Measurements from ENCODE around the gene SRD5A1.

Gene SRD5A1

DNA sequence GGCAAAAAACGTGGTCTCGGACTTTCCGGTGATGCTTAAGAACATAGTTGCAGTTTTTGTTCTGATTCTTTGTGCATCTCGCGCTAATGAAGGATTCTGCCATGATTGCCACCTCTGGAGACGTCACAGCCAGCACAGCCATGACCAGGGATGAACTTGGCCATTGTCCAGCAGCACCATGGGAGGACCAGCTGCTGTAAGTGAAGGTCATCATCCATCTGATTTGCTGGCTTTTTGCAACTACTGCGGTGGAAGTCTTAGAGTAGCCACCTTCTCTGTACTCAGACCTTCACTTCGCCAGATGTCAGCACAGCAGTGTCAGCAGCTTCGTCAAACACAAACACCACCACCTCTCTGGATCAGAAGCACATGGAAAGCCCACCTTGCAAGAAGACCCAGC, 46.1 kb upstream of the SRD5A1 start:
- TF ChIP-seq CTCF (conservative IDR thresholded peaks at IDR 0.05) (no peak), ZFX (IDR thresholded peaks at IDR 0.05) (no peak)
- no peak overlapping the region for H3K27ac ChIP-seq

DNA sequence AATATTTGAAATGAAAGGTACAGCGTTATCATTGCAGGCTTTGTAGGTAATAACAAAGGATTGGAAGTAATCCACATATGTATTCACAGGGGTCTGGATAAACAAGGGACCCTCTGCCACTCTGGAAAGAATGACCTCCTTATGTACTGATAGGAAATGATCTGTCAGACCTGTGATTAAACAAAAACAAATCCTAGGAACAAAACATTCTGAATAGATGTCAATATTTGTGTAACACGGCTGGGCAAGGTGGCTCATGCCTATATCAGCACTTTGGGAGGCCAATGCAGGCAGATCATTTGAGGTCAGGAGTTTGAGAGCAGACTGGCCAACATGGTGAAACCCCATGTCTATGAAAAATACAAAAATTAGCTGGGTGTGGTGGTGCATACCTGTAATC, 42.7 kb upstream of the SRD5A1 start:
- no peak overlapping the region for H3K27ac ChIP-seq
- TF ChIP-seq CTCF (conservative IDR thresholded peaks at IDR 0.05) (no peak), ZFX (IDR thresholded peaks at IDR 0.05) (no peak)

DNA sequence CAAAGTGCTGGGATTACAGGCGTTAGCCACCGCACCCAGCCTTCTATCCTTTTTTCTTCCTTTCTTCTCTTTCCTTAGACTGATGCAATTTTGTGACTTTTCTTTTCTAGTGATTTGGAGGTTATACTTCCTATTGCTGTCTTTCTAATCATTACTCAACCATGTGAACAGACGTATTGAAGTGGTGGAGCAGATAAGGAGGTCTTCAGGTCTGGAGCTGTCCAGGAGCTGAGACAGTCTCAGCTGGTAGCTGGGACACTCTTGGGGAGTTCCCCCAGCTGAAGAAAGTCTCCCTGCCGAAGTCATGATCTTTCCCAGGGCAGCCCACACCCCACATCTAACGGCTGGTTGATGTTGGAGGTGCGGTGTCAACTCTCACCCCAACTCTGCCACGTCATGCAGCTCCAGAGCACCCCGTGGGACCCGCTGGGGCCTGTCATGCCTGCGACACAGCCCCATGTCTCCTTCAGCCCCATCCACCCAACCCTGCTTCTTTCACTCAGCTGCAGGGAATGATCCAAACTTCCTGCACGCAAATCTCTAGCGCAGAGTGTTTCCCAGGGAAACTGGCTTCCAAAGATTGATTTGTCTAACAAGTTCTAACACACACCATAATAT, 41.5 kb upstream of the SRD5A1 start:
- TF ChIP-seq ZFX (IDR thresholded peaks at IDR 0.05) (no peak), CTCF (conservative IDR thresholded peaks at IDR 0.05) (no peak)
- H3K27ac ChIP-seq = no peak overlapping the region

- TF ChIP-seq CTCF (conservative IDR thresholded peaks at IDR 0.05) (no peak), ZFX (IDR thresholded peaks at IDR 0.05) (no peak)
- H3K27ac ChIP-seq = no peak overlapping the region
Measured at GRCh38 chr5:6592601-6593000, 40.6 kb upstream of the SRD5A1 start.

- TF ChIP-seq CTCF (conservative IDR thresholded peaks at IDR 0.05) (no peak), ZFX (IDR thresholded peaks at IDR 0.05) (no peak)
- no peak overlapping the region for H3K27ac ChIP-seq
Measured at GRCh38 chr5:6593148-6594016, 39.9 kb upstream of the SRD5A1 start.

- TF ChIP-seq CTCF (conservative IDR thresholded peaks at IDR 0.05) (no peak), ZFX (IDR thresholded peaks at IDR 0.05) (no peak)
- no peak overlapping the region for H3K27ac ChIP-seq
Measured at GRCh38 chr5:6594066-6594465, 39.2 kb upstream of the SRD5A1 start.

GRCh38 chr5:6595405-6595804, 37.8 kb upstream of the SRD5A1 start:
- TF ChIP-seq ZFX (IDR thresholded peaks at IDR 0.05) (no peak), CTCF (conservative IDR thresholded peaks at IDR 0.05) (no peak)
- no peak overlapping the region for H3K27ac ChIP-seq
